Measurements from ENCODE around the gene DDAH1. TPM values are rescaled to one million over a fixed set of nuclear protein-coding genes. Genes with fewer than 3 reads are reported as not detected.

The DDAH1 gene
- total and polyA plus RNA-seq, 2 of the 8 experiments (the other 6 are each of a cell fraction or from before 2014, with no cell fraction given): 22.8 to 54.5 TPM

DNA sequence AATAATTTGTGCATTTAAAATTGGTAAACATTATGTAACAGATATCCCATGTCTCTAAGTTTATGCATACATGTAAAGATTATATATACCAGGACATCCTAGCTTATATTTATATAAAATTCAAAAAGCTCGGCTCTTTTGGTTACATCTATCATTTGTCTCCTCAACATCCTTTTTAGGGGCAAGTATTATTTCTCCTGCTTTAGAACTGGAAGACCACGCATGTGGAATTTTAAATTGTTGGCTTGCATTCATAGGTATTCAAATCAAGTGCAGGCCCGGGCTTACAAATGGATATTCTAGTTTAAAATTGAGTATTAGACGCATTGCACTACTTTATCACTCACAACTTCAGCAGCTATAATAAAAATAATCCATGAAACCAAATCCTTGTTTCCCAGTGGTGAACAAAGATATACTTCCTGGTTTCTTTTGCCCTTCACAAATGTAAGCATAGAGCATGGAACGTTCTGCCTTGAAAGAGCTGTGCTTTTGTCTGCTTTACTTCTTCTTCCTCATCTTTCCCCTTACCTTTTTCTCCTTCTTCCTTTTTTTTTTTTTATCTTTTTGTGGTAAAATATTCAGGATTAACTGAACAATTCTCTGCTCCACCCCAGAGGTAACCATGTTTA is 57.1 kb downstream of the DDAH1 start:
- WGBS, 2 experiments (ENCODE audit: extremely low coverage in 1 of 2, insufficient coverage in 1 of 2, insufficient read length in 1 of 2, insufficient replicate concordance in 2 of 2, low coverage in 1 of 2, low lambda C conversion rate in 2 of 2, missing lambda C conversion rate in 1 of 2): 86% methylated on average over 5 of the region's 5 CpGs; no CpG with 5 or more reads in 1 of the 2 experiments
- H3K9ac ChIP-seq (replicated peaks in 1 of 4; ENCODE audit: extremely low read depth in 1 of 4, low read depth in 3 of 4, low read length in 3 of 4): no peak overlapping the region
- TF ChIP-seq, protein P1, sequence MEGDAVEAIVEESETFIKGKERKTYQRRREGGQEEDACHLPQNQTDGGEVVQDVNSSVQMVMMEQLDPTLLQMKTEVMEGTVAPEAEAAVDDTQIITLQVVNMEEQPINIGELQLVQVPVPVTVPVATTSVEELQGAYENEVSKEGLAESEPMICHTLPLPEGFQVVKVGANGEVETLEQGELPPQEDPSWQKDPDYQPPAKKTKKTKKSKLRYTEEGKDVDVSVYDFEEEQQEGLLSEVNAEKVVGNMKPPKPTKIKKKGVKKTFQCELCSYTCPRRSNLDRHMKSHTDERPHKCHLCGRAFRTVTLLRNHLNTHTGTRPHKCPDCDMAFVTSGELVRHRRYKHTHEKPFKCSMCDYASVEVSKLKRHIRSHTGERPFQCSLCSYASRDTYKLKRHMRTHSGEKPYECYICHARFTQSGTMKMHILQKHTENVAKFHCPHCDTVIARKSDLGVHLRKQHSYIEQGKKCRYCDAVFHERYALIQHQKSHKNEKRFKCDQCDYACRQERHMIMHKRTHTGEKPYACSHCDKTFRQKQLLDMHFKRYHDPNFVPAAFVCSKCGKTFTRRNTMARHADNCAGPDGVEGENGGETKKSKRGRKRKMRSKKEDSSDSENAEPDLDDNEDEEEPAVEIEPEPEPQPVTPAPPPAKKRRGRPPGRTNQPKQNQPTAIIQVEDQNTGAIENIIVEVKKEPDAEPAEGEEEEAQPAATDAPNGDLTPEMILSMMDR (IDR thresholded peaks at IDR 0.05; ENCODE audit: control extremely low read depth in 1 of 3, insufficient read depth in 1 of 3, low read depth in 1 of 3, low read length in 3 of 3): no peak
- TF ChIP-seq RAD21 (IDR thresholded peaks at IDR 0.05 in 1 of 2, conservative IDR thresholded peaks at IDR 0.05 in 1 of 2; ENCODE audit: low read depth in 2 of 2, low read length in 2 of 2): no peak
- TF ChIP-seq HDAC2 (IDR thresholded peaks at IDR 0.05; ENCODE audit: borderline replicate concordance in 1 of 2, low read depth in 2 of 2, low read length in 2 of 2): no peak
- no peak for TF ChIP-seq SP4 (IDR thresholded peaks at IDR 0.05; ENCODE audit: low read length)

More for the DNA sequence above, 57.1 kb downstream of the DDAH1 start:
- no peaks in the 10 kb centered on the region for H3K79me2 ChIP-seq (ENCODE audit: control insufficient read depth in 1 of 2, insufficient read depth in 2 of 2, low read length in 2 of 2)
- no peak overlapping the region for H3K27ac ChIP-seq (ENCODE audit: low read depth, low read length)
- no peak overlapping the region for H2AFZ ChIP-seq (ENCODE audit: low read length)
- peaks cover 0 to 10% (median 5%) of the 10 kb centered on the region in 4 experiments; a peak in 4 of 7 replicates for H3K4me1 ChIP-seq (replicated peaks in 1 of 4; ENCODE audit: control insufficient read depth in 3 of 4, insufficient read depth in 4 of 4, low read length in 3 of 4)
- no peak overlapping the region for H2BK12ac ChIP-seq (ENCODE audit: low read depth, low read length)
- no peaks in the 10 kb centered on the region; the same call in 1 of the 2 replicates for H3K79me1 ChIP-seq (ENCODE audit: low read depth, low read length)
- no peak for DNase-seq (ENCODE audit: low read depth in 1 of 2, low spot score in 2 of 2)
- ChIA-PET CTCF (ENCODE audit: partially characterized antibody) (interaction anchor here (0.8 to 1.4 kb wide), 3 partner anchors 99 to 173 kb away, joined by 3 read pairs; no protein-coding TSS in a partner anchor), POLR2A (ENCODE audit: partially characterized antibody) (interaction anchor here (1.4 kb wide), 1 partner anchor 173 kb away, joined by 3 read pairs; the partner anchor contains the start of gene CCN1)
- H4K20me1 ChIP-seq (replicated peaks in 1 of 2; ENCODE audit: control insufficient read depth in 1 of 2, insufficient read depth in 2 of 2, low read length in 2 of 2): no peaks in the 10 kb centered on the region
- H4K8ac ChIP-seq (ENCODE audit: extremely low read depth, insufficient read depth, low read length): no peak overlapping the region
- no peak overlapping the region for H3K18ac ChIP-seq (ENCODE audit: extremely low read depth, low read length)
- no peak overlapping the region for H2BK120ac ChIP-seq (replicated peaks; ENCODE audit: low read depth, low read length)
- H3K56ac ChIP-seq (replicated peaks; ENCODE audit: insufficient read length, low read depth, low read length): no peak overlapping the region
- H3K27me3 ChIP-seq (replicated peaks in 1 of 4; ENCODE audit: control insufficient read depth in 3 of 4, extremely low read depth in 1 of 4, insufficient read depth in 3 of 4, low read length in 3 of 4): no peaks in the 10 kb centered on the region
- H4K91ac ChIP-seq (replicated peaks; ENCODE audit: insufficient read length, low read length): no peak overlapping the region
- H3K9me3 ChIP-seq (ENCODE audit: insufficient read depth in 2 of 2, low read depth in 1 of 2, low read length in 1 of 2): no peaks in the 10 kb centered on the region
- H3K14ac ChIP-seq (ENCODE audit: insufficient read length): no peak overlapping the region
- no peaks in the 10 kb centered on the region for H3K23me2 ChIP-seq (ENCODE audit: low read depth, low read length)
- no peak overlapping the region for H3K4me3 ChIP-seq (ENCODE audit: extremely low read depth in 1 of 4, insufficient read depth in 2 of 4, low read depth in 3 of 4, low read length in 4 of 4)
- H2AK5ac ChIP-seq (ENCODE audit: low read depth, low read length): no peak overlapping the region
- no peak overlapping the region for H2BK15ac ChIP-seq (ENCODE audit: low read length)
- H2BK20ac ChIP-seq (ENCODE audit: low read length): no peak overlapping the region
- no peak overlapping the region for H3K4me2 ChIP-seq (ENCODE audit: insufficient read depth in 1 of 2, low read depth in 2 of 2, low read length in 2 of 2)
- no peak overlapping the region for H2BK5ac ChIP-seq (ENCODE audit: low read depth, low read length)
- FAIRE-seq: no peak
- H3K23ac ChIP-seq (ENCODE audit: insufficient read length): no peak overlapping the region
- H4K5ac ChIP-seq (ENCODE audit: insufficient read length, low read depth, low read length): no peak overlapping the region
- H3K36me3 ChIP-seq (ENCODE audit: control insufficient read depth in 2 of 4, insufficient read depth in 4 of 4, low read length in 3 of 4): no peaks in the 10 kb centered on the region
- no peak overlapping the region for H3K4ac ChIP-seq (replicated peaks; ENCODE audit: insufficient read length, low read depth, low read length)
